ENCODE results near the gene KL.

DNA sequence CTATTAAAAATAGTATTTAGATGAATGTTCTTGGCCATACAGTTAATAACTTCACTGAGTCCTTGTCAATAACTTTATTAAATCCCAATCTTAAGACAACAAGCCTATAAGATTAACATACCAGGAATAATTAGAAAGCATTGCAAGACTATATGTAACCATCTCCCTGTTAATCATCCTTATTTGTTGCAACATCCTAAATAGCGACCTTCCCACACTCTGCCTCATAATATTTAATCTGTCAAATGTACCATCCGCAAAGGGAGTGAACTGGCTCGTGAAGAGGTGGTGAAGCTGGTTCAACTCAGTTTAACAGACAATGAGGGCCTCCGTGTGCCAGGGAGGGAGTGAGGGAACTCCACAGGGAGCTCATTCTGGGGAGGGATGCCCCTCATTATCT, 33.9 kb downstream of the KL start:
- TF ChIP-seq CTCF (IDR thresholded peaks at IDR 0.05) (no peak), USF1 (IDR thresholded peaks at IDR 0.05; ENCODE audit: borderline replicate concordance, low read depth) (no peak), CHD2 (IDR thresholded peaks at IDR 0.05; ENCODE audit: low read length, partially characterized antibody) (no peak)

Measured in SK-N-SH (cell line).